Omental fat pad (tissue), 4 donors: Measurements from ENCODE around the gene SHISA9. TPM values are rescaled to one million over a fixed set of nuclear protein-coding genes. Genes with fewer than 3 reads are reported as not detected.

Experiments used
- ATAC-seq: fragments of 150-250 bp; one replicate; pipeline ENCODE4 v1.9.1; 2016; ENCODE audit warnings: mild to moderate bottlenecking, moderate library complexity; ENCODE audit not compliant: low FRiP score
- DNase-seq: peaks from one replicate; pipeline ENCODE4 v3.0.0-alpha.2; 2019; ENCODE audit warnings: low spot score
- CTCF ChIP-seq, 3 donors: fragments of 450-650 bp; IDR thresholded peaks; one replicate each; pipeline ENCODE4 v1.5.1; 2016 to 2017; ENCODE audit warnings: antibody characterized with exemption in 3 of 3, mild to moderate bottlenecking in 3 of 3, moderate library complexity in 2 of 3
- total RNA-seq, 4 donors: library from RNA; depleted of rRNA; stranded (reverse); fragments of >200 nt; gene quantifications; one replicate each; pipeline ENCODE4 v1.1.0, GENCODE V29; 2016

Gene SHISA9
- total RNA-seq, 4 donors from 2014 or later: 1.1 TPM; not detected in 3

DNA sequence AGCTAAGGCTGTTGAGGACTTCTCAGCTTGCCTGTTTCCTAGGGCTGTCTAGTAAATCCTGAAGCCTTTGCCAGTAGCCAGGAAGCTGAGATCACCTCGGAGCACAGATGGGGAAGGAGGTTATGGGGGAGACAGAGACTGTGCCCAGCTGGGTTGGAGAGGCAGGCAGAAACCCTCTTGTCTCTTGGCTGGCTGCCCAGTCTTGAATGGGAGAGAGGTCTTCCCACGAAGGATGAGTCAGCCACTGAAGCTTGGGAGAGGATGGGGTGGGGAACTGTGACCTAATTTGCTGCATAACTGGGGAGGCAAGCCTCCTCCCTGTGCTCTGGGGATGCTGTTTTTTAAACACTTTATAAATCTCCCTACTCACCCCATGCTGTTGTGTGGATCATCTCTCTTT lies 69.8 kb downstream of the SHISA9 start:
- DNase-seq (peak; percentile 23), ATAC-seq (no peak)
- no peak for TF ChIP-seq CTCF (IDR thresholded peaks at IDR 0.05)

GRCh38 chr16:12972246-12972645 lies 70.8 kb downstream of the SHISA9 start:
- TF ChIP-seq CTCF (IDR thresholded peaks at IDR 0.05): no peak
- ATAC-seq: no peak
- no peak for DNase-seq

DNA sequence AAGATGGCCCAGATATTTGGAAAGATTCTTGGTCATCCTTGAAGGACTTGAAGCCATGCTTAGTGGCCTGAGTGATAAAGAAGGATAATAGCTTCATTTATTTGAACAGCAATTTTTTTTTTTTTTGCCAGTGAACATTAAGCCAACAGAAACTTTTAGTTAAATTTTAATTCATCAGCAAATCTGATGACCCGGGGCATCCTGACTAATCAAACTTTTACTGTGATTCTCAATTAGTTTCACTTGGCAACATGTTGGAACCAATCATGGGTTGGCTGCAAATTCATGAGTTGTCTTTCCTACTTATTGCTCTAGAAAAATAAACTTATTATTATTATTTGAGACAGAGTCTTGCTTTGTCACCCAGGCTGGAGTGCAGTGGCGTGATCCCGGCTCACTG lies 74.4 kb downstream of the SHISA9 start:
- TF ChIP-seq CTCF (IDR thresholded peaks at IDR 0.05): no peak
- ATAC-seq (no peak), DNase-seq (no peak)

- no peak for DNase-seq
- TF ChIP-seq CTCF (IDR thresholded peaks at IDR 0.05): no peak
- ATAC-seq: no peak
These were observed 75.1 kb downstream of the SHISA9 start for GRCh38 chr16:12976496-12976895.

DNA sequence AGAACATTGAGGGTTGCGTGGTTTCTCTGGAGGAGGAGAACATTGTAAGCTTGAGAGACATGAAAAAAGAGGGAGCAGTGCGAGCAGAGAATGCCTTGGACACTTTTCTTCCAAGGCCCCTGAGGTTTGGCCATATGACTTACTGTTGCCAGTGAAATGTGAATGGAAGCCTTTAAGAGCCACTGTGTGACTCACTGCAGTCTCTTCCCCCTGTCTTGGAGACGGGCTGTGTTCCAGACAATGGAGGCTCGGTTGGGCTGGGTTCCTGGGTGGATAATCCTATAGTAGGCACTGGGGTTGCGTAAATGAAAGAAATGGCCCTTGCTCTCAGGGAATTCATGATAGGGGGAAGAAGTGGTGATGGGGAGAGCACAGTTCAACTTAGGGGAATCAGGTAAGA lies 75.5 kb downstream of the SHISA9 start:
- DNase-seq (no peak), ATAC-seq (no peak)
- no peak for TF ChIP-seq CTCF (IDR thresholded peaks at IDR 0.05)

- DNase-seq: no peak
- no peak for TF ChIP-seq CTCF (IDR thresholded peaks at IDR 0.05)
- no peak for ATAC-seq
These were observed 84.1 kb downstream of the SHISA9 start for GRCh38 chr16:12985516-12985915.

DNA sequence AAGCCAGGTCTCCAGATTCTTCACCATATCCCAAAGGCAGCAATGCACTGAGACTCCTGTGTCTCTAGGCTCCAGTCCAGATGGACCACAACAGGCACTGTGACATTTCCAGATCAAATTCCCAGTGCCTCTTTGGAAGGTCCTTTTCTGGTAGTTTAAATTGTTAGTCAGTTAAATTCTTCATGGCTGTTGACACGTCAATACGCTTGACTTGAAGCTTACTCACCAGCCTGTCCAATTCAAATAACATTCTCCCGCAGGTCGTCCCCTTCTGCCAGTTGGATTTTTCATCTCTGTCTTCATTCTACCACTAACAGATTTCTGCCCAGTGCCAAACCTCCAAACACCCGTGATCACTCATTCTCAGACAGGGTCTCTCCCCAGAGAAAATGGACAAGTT lies 86.7 kb downstream of the SHISA9 start:
- no peak for ATAC-seq
- TF ChIP-seq CTCF (IDR thresholded peaks at IDR 0.05): no peak
- DNase-seq: no peak
